Measurements from ENCODE around the gene OLFML2B. TPM values are rescaled to one million over a fixed set of nuclear protein-coding genes. Genes with fewer than 3 reads are reported as not detected.

OLFML2B gene
- total RNA-seq, 1 donor from 2014 or later: 0.85 TPM

DNA sequence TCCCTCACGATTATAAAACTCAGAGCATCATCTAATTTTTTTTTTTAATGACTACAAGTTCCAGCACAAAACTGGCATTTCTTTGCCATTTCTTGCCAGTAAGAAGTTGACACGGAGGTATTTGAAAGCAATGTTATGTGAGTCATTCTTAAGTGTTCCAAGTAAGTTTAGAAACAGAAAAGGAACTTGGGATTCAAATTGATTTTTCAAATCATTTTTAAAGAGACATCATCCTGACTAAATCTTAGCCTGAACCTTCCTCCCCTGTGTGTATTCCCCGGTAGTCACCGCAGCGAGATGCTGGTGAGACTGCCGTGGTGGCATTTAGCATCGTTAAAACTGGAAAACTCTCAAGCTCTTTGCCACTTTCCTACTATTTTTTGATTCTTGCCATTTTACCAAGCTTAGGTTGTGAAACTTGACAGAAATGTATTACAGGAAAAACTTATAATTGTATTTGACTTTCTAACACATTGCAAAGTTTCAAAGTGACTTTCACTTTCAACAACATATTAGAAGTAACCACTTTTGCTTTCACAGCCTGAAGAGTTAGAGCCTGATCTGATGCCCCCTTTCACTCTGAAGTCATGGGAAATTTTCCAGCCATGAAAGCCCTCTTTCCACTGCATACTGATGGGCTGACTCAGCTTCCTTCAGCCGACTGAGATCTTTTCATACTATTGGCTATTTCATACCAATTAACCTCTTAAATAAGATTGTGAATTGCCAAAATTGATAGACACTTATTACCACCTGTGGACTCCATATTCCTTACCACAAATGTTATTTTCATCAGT, 61.4 kb downstream of the OLFML2B start:
- TF ChIP-seq, protein P1, sequence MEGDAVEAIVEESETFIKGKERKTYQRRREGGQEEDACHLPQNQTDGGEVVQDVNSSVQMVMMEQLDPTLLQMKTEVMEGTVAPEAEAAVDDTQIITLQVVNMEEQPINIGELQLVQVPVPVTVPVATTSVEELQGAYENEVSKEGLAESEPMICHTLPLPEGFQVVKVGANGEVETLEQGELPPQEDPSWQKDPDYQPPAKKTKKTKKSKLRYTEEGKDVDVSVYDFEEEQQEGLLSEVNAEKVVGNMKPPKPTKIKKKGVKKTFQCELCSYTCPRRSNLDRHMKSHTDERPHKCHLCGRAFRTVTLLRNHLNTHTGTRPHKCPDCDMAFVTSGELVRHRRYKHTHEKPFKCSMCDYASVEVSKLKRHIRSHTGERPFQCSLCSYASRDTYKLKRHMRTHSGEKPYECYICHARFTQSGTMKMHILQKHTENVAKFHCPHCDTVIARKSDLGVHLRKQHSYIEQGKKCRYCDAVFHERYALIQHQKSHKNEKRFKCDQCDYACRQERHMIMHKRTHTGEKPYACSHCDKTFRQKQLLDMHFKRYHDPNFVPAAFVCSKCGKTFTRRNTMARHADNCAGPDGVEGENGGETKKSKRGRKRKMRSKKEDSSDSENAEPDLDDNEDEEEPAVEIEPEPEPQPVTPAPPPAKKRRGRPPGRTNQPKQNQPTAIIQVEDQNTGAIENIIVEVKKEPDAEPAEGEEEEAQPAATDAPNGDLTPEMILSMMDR (IDR thresholded peaks at IDR 0.05; ENCODE audit: unreplicated experiment): no peak
- Mint-ChIP-seq H3K9me3 (ENCODE audit: unreplicated experiment) (no peaks in the 10 kb centered on the region), H3K27me3 (ENCODE audit: unreplicated experiment) (peaks cover under 1% of the 10 kb centered on the region), H3K36me3 (ENCODE audit: low read depth, unreplicated experiment) (peaks cover 12% of the 10 kb centered on the region), H3K4me3 (ENCODE audit: unreplicated experiment) (no peak overlapping the region), H3K27ac (ENCODE audit: unreplicated experiment) (no peak overlapping the region), H3K4me1 (ENCODE audit: unreplicated experiment) (peaks cover 5% of the 10 kb centered on the region)
- no peak for DNase-seq (ENCODE audit: low spot score)

DNA sequence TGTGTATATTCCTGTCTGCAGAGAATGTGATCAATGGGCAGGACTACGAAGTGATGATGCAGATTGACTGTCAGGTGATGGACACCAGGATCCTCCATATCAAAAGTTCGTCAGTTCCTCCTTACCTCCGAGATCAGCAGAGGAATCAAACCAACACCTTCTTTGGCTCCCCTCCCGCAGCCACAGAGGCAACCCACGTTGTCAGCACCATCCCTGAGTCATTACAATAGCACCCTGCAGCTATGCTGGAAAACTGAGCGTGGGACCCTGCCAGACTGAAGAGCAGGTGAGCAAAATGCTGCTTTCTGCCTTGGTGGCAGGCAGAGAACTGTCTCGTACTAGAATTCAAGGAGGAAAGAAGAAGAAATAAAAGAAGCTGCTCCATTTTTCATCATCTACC, 65.2 kb downstream of the OLFML2B start:
- Mint-ChIP-seq H3K4me3 (ENCODE audit: unreplicated experiment) (no peak overlapping the region), H3K9me3 (ENCODE audit: unreplicated experiment) (no peaks in the 10 kb centered on the region), H3K27ac (ENCODE audit: unreplicated experiment) (no peak overlapping the region), H3K27me3 (ENCODE audit: unreplicated experiment) (no peaks in the 10 kb centered on the region), H3K36me3 (ENCODE audit: low read depth, unreplicated experiment) (peaks cover 12% of the 10 kb centered on the region), H3K4me1 (ENCODE audit: unreplicated experiment) (peaks cover 18% of the 10 kb centered on the region)
- TF ChIP-seq, protein P1 (IDR thresholded peaks at IDR 0.05; ENCODE audit: unreplicated experiment): no peak
- no peak for DNase-seq (ENCODE audit: low spot score)

DNA sequence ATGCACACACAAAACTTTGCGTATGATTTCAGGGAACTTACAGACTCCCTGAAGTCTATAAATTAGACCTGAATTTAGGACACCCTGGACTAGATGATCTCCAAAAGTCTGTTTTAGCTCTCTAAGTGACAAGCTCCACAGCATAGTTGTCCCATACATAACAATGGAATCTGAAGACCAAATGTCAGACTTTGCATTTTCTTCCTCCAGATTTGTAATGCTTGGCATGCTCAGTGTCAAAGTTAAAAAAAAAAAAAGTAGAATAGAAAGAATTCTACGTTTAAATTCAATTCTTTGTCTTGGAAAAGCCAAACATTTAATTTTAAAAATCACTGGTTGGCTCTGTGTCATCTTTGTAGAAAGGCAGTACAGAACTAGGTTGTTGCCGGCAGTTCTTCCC, 66.7 kb downstream of the OLFML2B start:
- Mint-ChIP-seq H3K27me3 (ENCODE audit: unreplicated experiment) (no peaks in the 10 kb centered on the region), H3K4me1 (ENCODE audit: unreplicated experiment) (peaks cover 20% of the 10 kb centered on the region), H3K4me3 (ENCODE audit: unreplicated experiment) (no peak overlapping the region), H3K27ac (ENCODE audit: unreplicated experiment) (no peak overlapping the region), H3K9me3 (ENCODE audit: unreplicated experiment) (no peaks in the 10 kb centered on the region), H3K36me3 (ENCODE audit: low read depth, unreplicated experiment) (peaks cover 12% of the 10 kb centered on the region)
- TF ChIP-seq, protein P1 (IDR thresholded peaks at IDR 0.05; ENCODE audit: unreplicated experiment): no peak
- no peak for DNase-seq (ENCODE audit: low spot score)

DNA sequence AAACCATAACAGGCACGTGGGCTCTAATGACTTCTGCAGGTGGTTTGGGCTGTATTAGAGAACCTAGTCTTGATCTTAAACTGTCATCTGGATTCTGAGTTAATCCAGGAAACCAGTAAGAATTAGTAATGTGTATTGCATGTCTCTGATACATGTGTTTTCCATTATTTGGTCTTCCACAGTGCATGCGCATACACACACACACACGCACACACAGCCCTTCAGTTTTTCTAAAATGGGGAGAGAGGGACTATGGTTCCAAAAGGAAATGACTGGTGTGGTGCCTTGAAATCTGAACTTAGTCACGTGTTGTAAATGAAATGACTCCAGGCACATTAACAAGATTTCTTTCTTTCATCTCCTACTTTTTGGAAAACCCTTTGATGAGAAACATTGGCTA, 67.6 kb downstream of the OLFML2B start:
- H3K4me3 Mint-ChIP-seq (ENCODE audit: unreplicated experiment): no peak overlapping the region
- TF ChIP-seq, protein P1 (IDR thresholded peaks at IDR 0.05; ENCODE audit: unreplicated experiment): no peak
- peaks cover 12% of the 10 kb centered on the region for H3K36me3 Mint-ChIP-seq (ENCODE audit: low read depth, unreplicated experiment)
- no peaks in the 10 kb centered on the region for H3K9me3 Mint-ChIP-seq (ENCODE audit: unreplicated experiment)
- DNase-seq (ENCODE audit: low spot score): no peak
- H3K4me1 Mint-ChIP-seq (ENCODE audit: unreplicated experiment): peaks cover 20% of the 10 kb centered on the region
- no peak overlapping the region for H3K27ac Mint-ChIP-seq (ENCODE audit: unreplicated experiment)
- no peaks in the 10 kb centered on the region for H3K27me3 Mint-ChIP-seq (ENCODE audit: unreplicated experiment)

DNA sequence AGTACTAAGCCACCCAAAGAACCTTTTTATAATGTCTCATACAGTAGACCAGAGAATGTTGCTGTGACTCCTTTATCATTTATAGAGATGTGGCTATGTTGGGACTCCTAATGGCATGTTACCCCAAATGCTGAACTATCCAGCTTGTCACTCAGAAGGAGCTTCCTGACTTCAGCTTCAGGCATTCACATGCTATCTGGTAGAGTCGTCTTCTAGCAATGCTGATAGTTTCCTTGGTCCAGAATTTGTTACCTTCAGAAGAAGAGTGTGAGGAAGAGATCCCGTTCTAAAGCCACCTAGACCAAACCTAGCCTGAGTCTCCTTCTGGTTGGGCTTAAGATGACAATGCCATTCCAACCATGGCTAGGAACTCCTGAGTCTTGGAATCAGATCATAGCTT, 68.1 kb downstream of the OLFML2B start:
- TF ChIP-seq, protein P1 (IDR thresholded peaks at IDR 0.05; ENCODE audit: unreplicated experiment): no peak
- peaks cover 12% of the 10 kb centered on the region for H3K36me3 Mint-ChIP-seq (ENCODE audit: low read depth, unreplicated experiment)
- H3K4me1 Mint-ChIP-seq (ENCODE audit: unreplicated experiment): peaks cover 18% of the 10 kb centered on the region
- no peak overlapping the region for H3K27ac Mint-ChIP-seq (ENCODE audit: unreplicated experiment)
- no peak overlapping the region for H3K4me3 Mint-ChIP-seq (ENCODE audit: unreplicated experiment)
- H3K27me3 Mint-ChIP-seq (ENCODE audit: unreplicated experiment): no peaks in the 10 kb centered on the region
- no peak for DNase-seq (ENCODE audit: low spot score)
- no peaks in the 10 kb centered on the region for H3K9me3 Mint-ChIP-seq (ENCODE audit: unreplicated experiment)

Data from endothelial cell (in vitro differentiated cells).